Embryonic facial prominence (tissue), 1 donor: ENCODE measurements around the gene DDI2.
"Not testable (repeated sequence)": the region's sequence is repeated elsewhere in the genome, so short reads cannot be mapped to it uniquely, and the experiment has no call there.

Experiments used
- DNase-seq: peaks from one replicate; pipeline ENCODE4 v3.0.0-alpha.2; 2016; ENCODE audit errors: extremely low spot score

Gene DDI2

DNA sequence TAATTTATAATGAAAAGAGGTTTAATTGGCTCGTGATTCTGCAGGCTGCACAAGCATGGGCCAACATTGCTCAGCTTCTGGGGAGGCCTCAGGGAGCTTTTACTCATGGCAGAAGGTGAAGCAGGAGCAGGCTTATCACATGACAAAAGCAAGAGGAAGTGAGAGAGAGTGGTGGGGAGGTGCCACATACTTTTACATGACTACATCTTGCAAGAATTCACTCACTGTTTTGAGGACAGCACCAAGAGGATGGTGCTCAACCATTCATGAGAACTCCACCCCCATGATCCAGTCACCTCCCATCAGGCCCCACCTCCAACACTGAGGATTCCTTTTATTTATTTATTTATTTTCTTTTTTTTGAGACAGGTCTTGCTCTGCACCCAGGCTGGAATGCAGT, 61.3 kb downstream of the DDI2 start:
- no peak for DNase-seq

DNA sequence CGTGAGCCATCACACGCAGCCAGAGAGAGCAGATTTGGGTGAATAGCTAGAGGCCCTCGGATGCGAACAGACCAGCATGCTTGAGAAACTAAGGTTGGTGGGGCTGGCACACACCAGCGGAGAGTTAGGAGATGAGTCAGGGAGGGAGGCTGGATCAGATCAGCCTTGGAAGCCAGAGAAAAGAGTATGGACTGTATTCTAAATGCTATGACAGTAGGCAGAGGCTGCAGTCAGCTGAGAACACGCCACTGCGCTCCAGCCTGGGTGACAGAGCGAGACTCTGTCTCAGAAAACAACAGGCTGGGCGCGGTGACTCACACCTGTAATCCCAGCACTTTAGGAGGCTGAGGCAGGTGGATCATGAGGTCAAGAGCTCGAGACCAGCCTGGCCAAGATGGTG, 62.9 kb downstream of the DDI2 start:
- no peak for DNase-seq

DNA sequence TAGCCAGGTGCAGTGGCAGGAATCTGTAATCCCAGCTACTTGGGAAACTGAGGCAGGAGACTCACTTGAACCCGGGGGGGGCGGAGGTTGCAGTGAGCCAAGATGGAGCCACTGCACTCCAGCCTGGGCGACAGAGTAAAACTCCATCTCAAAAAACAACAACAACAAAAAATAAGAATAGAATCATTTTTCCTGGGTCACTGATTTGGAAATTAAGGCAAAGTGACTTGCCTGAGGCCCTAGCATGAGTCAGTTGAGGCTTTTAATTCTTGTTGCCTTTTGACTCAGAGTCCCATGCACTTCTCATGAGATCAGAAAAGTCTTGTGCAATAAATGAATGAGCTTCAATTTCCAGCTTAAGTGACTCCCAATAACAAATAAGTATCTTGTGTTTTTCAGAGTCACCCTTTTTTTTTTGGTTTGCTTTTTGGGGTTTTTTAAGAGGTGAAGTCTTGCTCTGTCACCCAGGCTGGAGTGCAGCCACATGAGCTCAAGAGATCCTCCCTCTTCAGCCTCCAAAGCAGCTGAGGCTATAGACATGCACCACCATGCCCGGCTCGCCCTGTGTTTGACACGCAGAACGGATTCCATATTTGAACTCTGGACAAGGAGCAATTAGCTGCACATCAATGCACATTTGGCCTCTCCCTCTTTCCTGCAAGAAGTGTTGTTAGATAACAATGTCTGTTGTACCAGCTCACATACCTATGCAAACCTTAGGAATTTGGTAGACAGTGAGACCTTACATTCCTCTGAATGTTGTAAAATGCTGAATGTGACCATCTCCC, 63.5 kb downstream of the DDI2 start:
- no peak for DNase-seq

DNA sequence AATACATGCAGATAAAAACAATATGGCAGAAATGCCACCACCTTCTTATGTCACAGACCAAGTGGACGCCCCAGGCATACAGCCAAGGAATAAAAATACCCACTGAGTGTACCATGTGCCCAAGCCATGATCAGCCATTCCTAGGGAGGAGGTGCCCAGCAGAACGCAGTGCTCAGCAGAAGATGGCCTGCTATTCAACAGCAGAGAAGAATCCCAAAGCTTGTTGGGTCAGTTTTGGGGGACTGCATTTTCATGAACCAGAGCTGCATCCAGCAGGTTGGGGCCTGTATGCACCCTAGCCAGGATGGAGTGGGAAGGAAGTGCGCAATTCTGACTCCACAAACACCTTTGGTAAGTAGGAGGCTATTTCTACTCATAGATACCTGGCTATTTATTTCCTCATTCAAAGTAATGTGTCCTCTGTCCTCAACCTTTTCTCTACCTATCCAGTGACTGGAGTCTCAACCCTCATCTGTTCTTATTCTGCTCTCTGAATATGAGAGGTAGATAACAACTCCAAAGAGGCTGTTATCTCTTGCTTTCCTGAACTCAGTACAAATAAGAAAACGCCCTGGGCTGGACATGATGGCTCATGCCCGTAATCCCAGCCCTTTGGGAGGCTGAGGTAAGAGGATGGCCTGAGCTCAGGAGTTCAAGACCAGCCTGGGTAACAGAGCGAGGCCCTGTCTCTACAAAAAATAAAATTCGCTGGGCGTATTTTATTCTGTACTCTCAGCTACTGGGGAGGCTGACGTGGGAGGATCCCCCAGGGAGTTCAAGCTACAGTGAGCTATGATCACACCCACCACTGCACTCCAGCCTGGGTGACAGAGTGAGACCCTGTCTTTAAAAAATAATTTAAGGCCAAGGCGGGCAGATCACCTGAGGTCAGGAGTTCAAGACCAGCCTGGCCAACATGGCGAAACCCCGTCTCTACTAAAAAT, 64.4 kb downstream of the DDI2 start:
- no peak for DNase-seq

DNA sequence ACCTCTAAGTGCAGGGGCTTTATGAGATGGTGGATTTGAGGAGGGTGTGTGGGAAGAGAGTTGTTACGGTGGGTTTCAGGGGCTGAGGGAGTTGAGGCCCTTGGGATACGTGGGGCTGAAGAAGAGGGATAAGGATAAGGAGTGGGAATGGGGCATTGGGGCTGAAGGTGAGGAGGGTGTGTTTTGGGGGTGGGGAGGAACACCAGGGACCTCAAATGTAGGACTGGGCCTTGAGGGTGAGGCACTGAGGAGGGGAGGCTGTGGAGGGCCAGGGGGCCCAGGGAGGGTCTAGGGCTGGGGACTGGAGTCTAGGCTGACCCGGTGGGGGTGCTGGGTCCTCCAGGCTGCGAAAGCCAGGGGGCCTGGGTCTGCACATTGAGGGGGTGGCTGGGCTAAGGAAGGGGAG, 65.7 kb downstream of the DDI2 start:
- no peak for DNase-seq

DNA sequence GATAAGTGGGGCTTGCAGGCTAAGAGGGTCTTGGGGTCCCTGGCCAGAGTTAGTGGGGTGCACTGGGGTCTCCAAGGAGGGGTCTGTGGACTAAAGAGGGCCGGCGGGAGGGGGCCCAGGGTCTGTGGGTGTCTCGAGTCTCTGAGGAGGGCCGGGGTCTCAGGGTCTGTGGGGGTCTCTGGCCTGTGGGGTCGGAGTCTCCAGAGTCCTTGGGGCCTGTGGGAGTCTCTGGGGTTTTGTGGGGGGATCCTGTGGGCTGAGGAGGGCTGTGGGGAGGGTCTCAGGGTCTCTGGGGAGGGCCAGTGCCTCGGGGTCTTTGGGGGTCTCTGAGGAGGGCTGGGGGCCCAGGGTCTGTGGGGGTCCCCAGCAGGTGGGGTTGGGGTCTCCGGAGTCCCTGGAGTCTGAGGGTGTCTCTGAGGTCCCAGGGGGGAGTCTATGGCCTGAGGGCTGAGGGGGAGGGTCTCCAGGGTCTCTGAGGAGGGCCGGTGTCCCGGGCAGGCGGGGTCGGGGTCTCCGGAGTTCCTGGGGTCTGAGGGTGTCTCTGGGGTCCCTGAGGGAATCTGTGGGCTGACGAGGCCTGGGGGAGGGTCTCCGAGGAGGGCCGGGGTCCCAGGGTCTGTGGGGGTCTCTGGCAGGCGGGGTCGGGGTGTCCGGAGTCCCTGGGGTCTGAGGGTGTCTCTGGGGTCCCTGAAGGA, 66.2 kb downstream of the DDI2 start:
- no peak for DNase-seq

DNA sequence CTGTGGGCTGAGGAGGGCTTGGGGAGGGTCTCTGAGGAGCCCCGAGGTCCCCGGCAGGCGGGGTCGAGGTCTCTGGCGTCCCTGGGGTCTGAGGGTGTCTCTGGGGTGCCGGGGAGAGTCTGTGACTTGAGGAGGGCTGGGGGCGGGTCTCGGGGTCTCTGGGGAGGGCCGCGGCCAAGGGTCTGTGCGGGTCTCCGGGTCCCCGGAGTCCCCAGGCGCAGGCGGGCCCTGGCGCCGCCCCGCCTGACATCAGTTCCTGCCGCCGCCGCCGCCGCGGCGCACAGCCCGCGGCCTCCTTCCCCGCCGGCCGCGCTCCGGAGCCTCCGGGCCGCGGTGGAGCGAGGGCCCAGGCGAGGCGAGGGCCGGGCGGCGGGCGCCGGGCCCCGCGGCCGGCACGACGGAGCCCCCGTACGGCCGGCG, 66.8 kb downstream of the DDI2 start, which contains the start of gene PLEKHM2:
Gene PLEKHM2 (plus strand): TSS at position 279 of the 420 bp plus-strand sequence. CDS start 239 bp downstream, outside the sequence.
- no peak for DNase-seq

GRCh38 chr1:15684468-15685291, 67.4 kb downstream of the DDI2 start:
- no peak for DNase-seq

GRCh38 chr1:15685820-15686219, 68.6 kb downstream of the DDI2 start:
- DNase-seq: no peak

- DNase-seq: no peak
Measured at GRCh38 chr1:15687446-15687845, 70.2 kb downstream of the DDI2 start.

- no peak for DNase-seq
Measured at GRCh38 chr1:15690317-15690716, 73.1 kb downstream of the DDI2 start.

- no peak for DNase-seq
Measured at GRCh38 chr1:15691434-15692032, 74.3 kb downstream of the DDI2 start.

- DNase-seq: no peak
Measured at GRCh38 chr1:15692121-15692682, 74.9 kb downstream of the DDI2 start.

DNA sequence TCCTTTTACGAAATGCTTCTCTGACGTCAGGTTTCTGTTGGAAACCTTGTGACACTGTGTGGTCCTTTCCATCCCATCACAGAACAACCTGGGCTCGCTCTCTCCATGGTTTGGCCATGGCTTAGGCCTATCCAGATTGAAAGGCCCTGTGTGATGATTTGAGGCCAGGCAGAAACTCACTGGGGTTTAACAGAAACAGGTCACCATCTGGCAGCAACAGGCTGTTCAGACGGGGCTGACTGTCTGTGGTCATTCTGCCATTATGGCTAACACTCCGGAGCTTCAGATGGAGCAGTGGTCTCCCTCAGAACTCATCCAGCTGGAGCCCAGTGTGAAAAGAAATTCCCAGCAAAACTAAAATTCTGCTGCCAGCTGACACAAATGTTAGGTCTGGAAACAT, 76.1 kb downstream of the DDI2 start:
- no peak for DNase-seq

- DNase-seq: no peak
Measured at GRCh38 chr1:15696956-15697521, 79.8 kb downstream of the DDI2 start.

- no peak for DNase-seq
Measured at GRCh38 chr1:15698201-15698600, 80.9 kb downstream of the DDI2 start.

DNA sequence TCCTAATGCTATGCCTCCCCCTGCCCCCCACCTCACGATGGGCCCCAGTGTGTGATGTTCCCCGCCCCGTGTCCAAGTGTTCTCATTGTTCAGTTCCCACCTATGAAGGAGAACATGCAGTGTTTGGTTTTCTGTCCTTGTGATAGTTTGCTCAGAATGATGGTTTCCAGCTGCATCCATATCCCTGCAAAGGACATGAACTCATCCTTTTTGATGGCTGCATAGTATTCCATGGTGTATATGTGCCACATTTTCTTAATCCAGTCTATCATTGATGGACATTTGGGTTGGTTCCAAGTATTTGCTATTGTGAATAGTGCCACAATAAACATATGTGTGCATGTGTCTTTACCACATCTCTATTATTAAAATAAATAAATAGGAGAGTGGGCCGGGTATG, 82.1 kb downstream of the DDI2 start:
- not testable (repeated sequence) for DNase-seq

- DNase-seq: no peak
Measured at GRCh38 chr1:15700508-15700907, 83.2 kb downstream of the DDI2 start.

DNA sequence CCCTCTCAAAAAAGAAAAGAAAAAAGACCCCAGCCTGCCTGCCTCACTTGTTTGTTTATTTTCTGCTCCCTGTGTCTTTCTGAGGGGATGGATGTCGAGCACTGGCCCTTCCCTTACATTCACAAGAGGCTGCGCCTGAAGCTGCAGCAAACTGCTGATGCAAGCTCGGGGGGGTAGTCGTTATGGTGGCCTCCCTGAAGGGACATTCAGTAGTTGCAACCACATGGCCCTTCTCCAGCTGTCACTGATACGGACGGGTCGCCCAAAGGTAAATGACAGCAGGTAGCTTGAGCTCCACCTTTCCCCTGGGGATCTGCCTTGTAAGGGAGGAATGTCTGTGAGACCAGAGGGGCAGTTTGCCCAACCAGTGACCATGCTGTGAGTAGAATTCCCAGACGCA, 84.5 kb downstream of the DDI2 start:
- no peak for DNase-seq
